ENCODE results near the gene WDR72.

The WDR72 gene

DNA sequence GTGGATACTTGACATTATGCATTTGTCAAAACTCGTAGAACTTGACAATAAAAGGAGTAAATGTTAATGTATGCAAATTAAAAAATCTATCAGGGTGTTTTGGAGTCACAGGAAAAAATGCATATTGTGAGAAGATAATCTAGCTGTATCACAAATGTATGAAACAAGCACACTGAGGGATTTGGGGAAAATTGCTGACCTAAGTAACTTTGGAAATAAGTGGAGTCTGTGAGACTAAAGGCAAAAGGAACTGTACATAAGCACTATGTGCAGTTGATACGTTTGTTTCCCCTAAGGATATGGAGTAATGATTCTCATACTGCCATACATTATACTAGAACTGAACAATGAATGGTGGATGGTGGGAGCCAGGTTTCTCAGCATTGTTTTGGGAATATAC lies 43.2 kb upstream of the WDR72 start:
- Histone ChIP-seq H3F3A (ENCODE audit: low read depth) (no peaks in the 10 kb centered on the region), H3K4me3 (ENCODE audit: low read length, poor library complexity, severe bottlenecking) (no peak overlapping the region), H3K4me2 (ENCODE audit: low read depth, low read length, poor library complexity, severe bottlenecking) (no peak overlapping the region), H3K9me3 (ENCODE audit: insufficient read depth, low read depth, low read length) (no peaks in the 10 kb centered on the region), H3K79me2 (ENCODE audit: insufficient read depth, low read length) (no peaks in the 10 kb centered on the region), H3K36me3 (ENCODE audit: insufficient read depth, low read length) (no peaks in the 10 kb centered on the region), H3K27me3 (ENCODE audit: insufficient read depth, low read length, poor library complexity, severe bottlenecking) (no peaks in the 10 kb centered on the region), H3K9ac (ENCODE audit: low read depth, low read length, poor library complexity, severe bottlenecking) (no peak overlapping the region), H2AFZ (ENCODE audit: low read length) (no peak overlapping the region), H3K4me1 (ENCODE audit: insufficient read depth, low read length, poor library complexity, severe bottlenecking) (no peaks in the 10 kb centered on the region), H4K20me1 (ENCODE audit: insufficient read depth, low read length, poor library complexity, severe bottlenecking) (no peaks in the 10 kb centered on the region), H3K9me2 (replicated peaks; ENCODE audit: low read depth, low read length) (no peaks in the 10 kb centered on the region)
- TF ChIP-seq, protein P1, sequence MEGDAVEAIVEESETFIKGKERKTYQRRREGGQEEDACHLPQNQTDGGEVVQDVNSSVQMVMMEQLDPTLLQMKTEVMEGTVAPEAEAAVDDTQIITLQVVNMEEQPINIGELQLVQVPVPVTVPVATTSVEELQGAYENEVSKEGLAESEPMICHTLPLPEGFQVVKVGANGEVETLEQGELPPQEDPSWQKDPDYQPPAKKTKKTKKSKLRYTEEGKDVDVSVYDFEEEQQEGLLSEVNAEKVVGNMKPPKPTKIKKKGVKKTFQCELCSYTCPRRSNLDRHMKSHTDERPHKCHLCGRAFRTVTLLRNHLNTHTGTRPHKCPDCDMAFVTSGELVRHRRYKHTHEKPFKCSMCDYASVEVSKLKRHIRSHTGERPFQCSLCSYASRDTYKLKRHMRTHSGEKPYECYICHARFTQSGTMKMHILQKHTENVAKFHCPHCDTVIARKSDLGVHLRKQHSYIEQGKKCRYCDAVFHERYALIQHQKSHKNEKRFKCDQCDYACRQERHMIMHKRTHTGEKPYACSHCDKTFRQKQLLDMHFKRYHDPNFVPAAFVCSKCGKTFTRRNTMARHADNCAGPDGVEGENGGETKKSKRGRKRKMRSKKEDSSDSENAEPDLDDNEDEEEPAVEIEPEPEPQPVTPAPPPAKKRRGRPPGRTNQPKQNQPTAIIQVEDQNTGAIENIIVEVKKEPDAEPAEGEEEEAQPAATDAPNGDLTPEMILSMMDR (conservative IDR thresholded peaks at IDR 0.05; ENCODE audit: low read length), result no peak
- TF ChIP-seq EZH2phosphoT487 (IDR thresholded peaks at IDR 0.05; ENCODE audit: borderline replicate concordance), result no peak

DNA sequence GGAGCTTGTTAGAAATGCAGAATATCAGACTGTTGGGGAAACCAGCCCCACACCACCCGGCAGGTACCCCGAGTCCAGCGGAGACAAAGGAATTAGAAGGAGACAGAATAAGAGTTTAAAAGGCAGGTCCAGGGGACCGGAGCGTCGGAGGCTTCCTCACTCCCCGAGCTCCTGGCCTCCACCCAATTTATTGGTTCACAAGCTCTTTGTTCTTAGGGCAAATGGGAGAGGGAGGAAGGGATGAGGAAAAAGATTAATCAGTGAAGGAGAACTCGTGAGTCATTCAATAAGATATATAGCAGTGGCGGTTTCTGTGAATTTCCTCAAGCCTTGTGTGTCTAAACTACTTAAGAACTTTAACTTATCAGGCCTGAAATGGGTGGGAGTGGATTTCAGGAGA lies 32.1 kb upstream of the WDR72 start:
- Histone ChIP-seq H3F3A (ENCODE audit: low read depth) (no peaks in the 10 kb centered on the region), H3K9me3 (ENCODE audit: insufficient read depth, low read depth, low read length) (no peaks in the 10 kb centered on the region), H3K9me2 (replicated peaks; ENCODE audit: low read depth, low read length) (no peaks in the 10 kb centered on the region), H4K20me1 (ENCODE audit: insufficient read depth, low read length, poor library complexity, severe bottlenecking) (no peaks in the 10 kb centered on the region), H3K27me3 (ENCODE audit: insufficient read depth, low read length, poor library complexity, severe bottlenecking) (no peaks in the 10 kb centered on the region), H3K9ac (ENCODE audit: low read depth, low read length, poor library complexity, severe bottlenecking) (no peak overlapping the region), H3K36me3 (ENCODE audit: insufficient read depth, low read length) (no peaks in the 10 kb centered on the region), H2AFZ (ENCODE audit: low read length) (no peak overlapping the region), H3K79me2 (ENCODE audit: insufficient read depth, low read length) (no peaks in the 10 kb centered on the region), H3K4me1 (ENCODE audit: insufficient read depth, low read length, poor library complexity, severe bottlenecking) (no peaks in the 10 kb centered on the region), H3K4me3 (ENCODE audit: low read length, poor library complexity, severe bottlenecking) (no peak overlapping the region), H3K4me2 (ENCODE audit: low read depth, low read length, poor library complexity, severe bottlenecking) (no peak overlapping the region)
- no peak for TF ChIP-seq EZH2phosphoT487 (IDR thresholded peaks at IDR 0.05; ENCODE audit: borderline replicate concordance)
- TF ChIP-seq, protein P1 (conservative IDR thresholded peaks at IDR 0.05; ENCODE audit: low read length), result no peak

DNA sequence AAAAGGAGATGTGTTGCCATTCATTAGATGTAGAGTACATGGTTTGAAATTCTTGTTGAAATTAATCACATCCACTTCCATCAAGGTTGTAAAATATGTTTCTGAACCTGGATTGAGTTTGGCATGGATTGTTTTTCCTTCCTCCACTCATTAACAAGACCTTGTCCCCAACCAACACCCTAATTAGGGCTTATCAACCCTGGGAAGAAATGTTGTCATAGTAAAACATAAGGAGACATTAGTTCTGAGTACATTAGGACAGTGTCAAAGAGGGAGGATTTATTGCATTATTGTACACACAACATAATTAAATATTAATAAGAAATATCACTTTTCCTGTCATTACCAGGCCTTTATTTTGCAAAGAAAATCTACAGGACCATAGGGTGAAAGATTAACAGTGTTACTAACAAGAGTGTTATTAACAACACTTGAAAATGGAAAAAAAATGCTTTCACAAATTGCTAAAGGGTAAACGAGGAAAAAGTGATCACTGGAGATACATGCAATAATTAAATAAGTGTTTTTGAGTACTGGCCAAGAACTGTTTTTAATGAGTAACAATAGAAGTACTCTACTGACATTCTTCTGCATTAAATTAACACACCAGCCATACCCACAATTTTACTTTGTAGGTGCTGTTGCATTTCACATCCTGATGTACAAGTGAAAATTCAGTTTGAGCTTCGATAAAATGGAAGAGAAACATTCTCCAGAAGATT lies 30.4 kb upstream of the WDR72 start:
- no peak overlapping the region for H2AFZ ChIP-seq (ENCODE audit: low read length)
- no peaks in the 10 kb centered on the region for H3K27me3 ChIP-seq (ENCODE audit: insufficient read depth, low read length, poor library complexity, severe bottlenecking)

More for the DNA sequence above, 30.4 kb upstream of the WDR72 start:
- TF ChIP-seq, protein P1 (conservative IDR thresholded peaks at IDR 0.05; ENCODE audit: low read length), result no peak
- no peak for TF ChIP-seq EZH2phosphoT487 (IDR thresholded peaks at IDR 0.05; ENCODE audit: borderline replicate concordance)
- Histone ChIP-seq H3K4me2 (ENCODE audit: low read depth, low read length, poor library complexity, severe bottlenecking) (no peak overlapping the region), H3K4me1 (ENCODE audit: insufficient read depth, low read length, poor library complexity, severe bottlenecking) (no peaks in the 10 kb centered on the region), H3K79me2 (ENCODE audit: insufficient read depth, low read length) (no peaks in the 10 kb centered on the region), H3F3A (ENCODE audit: low read depth) (no peaks in the 10 kb centered on the region), H3K9me2 (replicated peaks; ENCODE audit: low read depth, low read length) (no peaks in the 10 kb centered on the region), H3K36me3 (ENCODE audit: insufficient read depth, low read length) (no peaks in the 10 kb centered on the region), H4K20me1 (ENCODE audit: insufficient read depth, low read length, poor library complexity, severe bottlenecking) (no peaks in the 10 kb centered on the region), H3K4me3 (ENCODE audit: low read length, poor library complexity, severe bottlenecking) (no peak overlapping the region), H3K9ac (ENCODE audit: low read depth, low read length, poor library complexity, severe bottlenecking) (no peak overlapping the region), H3K9me3 (ENCODE audit: insufficient read depth, low read depth, low read length) (no peaks in the 10 kb centered on the region)
